Effector memory CD4-positive, alpha-beta T cell (primary cell): ENCODE results near the gene FBN1.

Experiments
- DNase-seq, 3 donors: peaks; one replicate each; pipeline ENCODE4 v3.0.0-alpha.2; 2020
- H3K27ac ChIP-seq: 2 replicates; pipeline ENCODE4 v1.7.0; 2013; ENCODE audit warnings: mild to moderate bottlenecking, low read length, moderate library complexity; ENCODE audit not compliant: insufficient read depth, poor library complexity, severe bottlenecking
- H3K27me3 ChIP-seq: replicated peaks from 2 replicates; pipeline ENCODE4 v1.7.0; 2013; ENCODE audit warnings: mild to moderate bottlenecking, low read length; ENCODE audit not compliant: insufficient read depth, control insufficient read depth, poor library complexity, severe bottlenecking
- H3K36me3 ChIP-seq: 2 replicates; pipeline ENCODE4 v1.7.0; 2013; ENCODE audit warnings: mild to moderate bottlenecking, low read length, moderate library complexity; ENCODE audit not compliant: control insufficient read depth, insufficient read depth
- H3K4me1 ChIP-seq: 2 replicates; pipeline ENCODE4 v1.7.0; 2013; ENCODE audit warnings: low read length, mild to moderate bottlenecking; ENCODE audit not compliant: control insufficient read depth, insufficient read depth, poor library complexity, severe bottlenecking
- H3K4me3 ChIP-seq: 2 replicates; pipeline ENCODE4 v1.7.0; 2013; ENCODE audit warnings: low read length, low read depth, mild to moderate bottlenecking; ENCODE audit not compliant: insufficient read depth, poor library complexity, severe bottlenecking
- H3K9me3 ChIP-seq: 2 replicates; pipeline ENCODE4 v1.7.0; 2013; ENCODE audit warnings: mild to moderate bottlenecking, low read length, moderate library complexity; ENCODE audit not compliant: control insufficient read depth

FBN1 gene

DNA sequence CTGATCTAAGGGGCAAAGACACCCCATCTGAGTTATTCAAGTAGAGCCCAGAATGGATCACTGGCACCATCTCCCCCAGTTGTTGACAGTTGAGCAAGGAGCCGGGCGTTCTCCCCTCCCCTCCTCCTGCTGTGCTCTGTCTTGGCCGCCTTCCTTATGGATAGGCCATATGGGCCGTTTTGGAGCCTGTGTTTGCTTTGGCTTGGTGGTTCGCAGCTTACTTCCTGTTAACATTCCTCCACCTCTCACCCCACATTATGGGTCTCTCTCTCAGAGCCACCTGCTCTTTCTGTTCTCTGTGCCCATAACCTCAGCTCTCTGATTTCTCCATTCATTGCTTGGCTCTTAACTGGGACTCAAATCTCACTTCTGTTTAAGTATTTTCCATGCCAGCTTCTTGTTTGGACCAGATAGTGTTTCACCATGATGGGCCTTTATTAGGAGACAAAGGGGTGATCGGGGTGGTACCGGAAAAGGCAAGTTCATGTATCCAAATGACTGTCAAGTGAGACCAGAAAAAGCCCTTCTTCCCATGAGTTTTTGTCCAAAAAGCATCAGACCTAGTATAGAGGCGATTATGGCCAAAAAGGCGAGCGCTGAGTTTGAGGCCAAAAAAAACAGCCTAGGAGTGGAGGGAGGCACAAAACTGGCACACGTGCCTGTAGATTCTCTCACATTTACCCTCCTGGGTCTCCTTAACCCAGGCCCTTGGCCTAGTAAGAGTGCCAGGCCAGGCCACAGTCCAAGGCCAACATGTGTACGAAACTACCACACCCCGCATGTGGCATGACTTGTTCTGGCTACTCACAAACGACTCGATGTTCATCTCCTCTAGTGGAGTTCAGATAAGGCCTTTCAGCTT lies 251.6 kb downstream of the FBN1 start:
- no peak for DNase-seq
- Histone ChIP-seq H3K27me3 (no peaks in the 10 kb centered on the region), H3K36me3 (no peaks in the 10 kb centered on the region), H3K4me3 (no peak overlapping the region), H3K9me3 (no peaks in the 10 kb centered on the region), H3K4me1 (no peaks in the 10 kb centered on the region), H3K27ac (no peak overlapping the region)

- no peak overlapping the region for H3K4me3 ChIP-seq
- H3K36me3 ChIP-seq, result no peaks in the 10 kb centered on the region
- H3K9me3 ChIP-seq, result no peaks in the 10 kb centered on the region
- H3K27me3 ChIP-seq, result no peaks in the 10 kb centered on the region
- H3K4me1 ChIP-seq, result no peaks in the 10 kb centered on the region
- no peak overlapping the region for H3K27ac ChIP-seq
- DNase-seq, result no peak
These were observed 253.2 kb downstream of the FBN1 start for GRCh38 chr15:48392356-48392755.

- Histone ChIP-seq H3K4me1 (no peaks in the 10 kb centered on the region), H3K27me3 (no peaks in the 10 kb centered on the region), H3K36me3 (no peaks in the 10 kb centered on the region), H3K9me3 (no peaks in the 10 kb centered on the region), H3K4me3 (no peak overlapping the region), H3K27ac (no peak overlapping the region)
- DNase-seq, result no peak
These were observed 253.6 kb downstream of the FBN1 start for GRCh38 chr15:48391950-48392349.

DNA sequence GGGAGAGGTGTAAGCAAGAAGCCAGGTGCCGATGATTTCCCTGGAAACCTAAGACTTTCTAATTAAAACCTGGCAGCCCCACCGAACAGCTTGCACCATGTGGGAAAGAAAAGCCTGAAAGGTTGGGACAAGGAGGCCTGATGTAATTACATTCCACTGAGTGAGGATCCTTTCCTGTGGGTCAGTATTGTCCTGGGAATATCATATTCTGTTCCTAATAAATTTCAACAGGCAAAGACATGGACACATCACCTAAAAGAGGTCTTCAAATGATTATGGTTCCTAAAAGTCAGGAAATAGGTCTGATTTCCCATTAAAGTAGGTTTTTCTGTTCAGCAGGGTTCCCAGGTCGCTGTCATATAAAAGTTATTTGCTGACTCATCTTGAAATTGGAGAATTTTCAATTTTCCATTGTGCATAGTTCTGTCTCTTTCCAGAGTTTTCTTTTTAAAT lies 255.8 kb downstream of the FBN1 start:
- DNase-seq, result no peak
- Histone ChIP-seq H3K9me3 (no peaks in the 10 kb centered on the region), H3K27me3 (no peaks in the 10 kb centered on the region), H3K4me1 (no peaks in the 10 kb centered on the region), H3K27ac (no peak overlapping the region), H3K4me3 (no peak overlapping the region), H3K36me3 (no peaks in the 10 kb centered on the region)

DNA sequence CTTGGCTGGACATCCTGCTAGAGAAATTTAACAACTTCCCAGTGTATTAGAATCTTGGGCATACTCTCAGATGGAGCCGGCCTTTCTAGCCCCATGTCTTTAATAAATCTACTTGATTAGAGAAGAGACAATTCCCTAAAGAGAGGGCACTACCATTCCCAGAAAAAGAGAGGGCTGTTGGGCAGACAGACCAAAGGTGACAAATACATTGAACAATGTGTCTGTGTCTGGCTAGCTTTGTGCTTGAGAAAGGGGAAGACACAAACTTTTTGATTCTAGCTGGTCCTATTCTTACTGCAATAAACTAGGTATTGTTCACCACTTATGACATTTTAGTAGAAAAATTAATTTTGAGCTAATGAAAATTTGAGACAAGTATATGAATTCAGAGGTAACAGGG lies 256.6 kb downstream of the FBN1 start:
- Histone ChIP-seq H3K4me1 (no peaks in the 10 kb centered on the region), H3K4me3 (no peak overlapping the region), H3K36me3 (no peaks in the 10 kb centered on the region), H3K27ac (no peak overlapping the region), H3K27me3 (no peaks in the 10 kb centered on the region), H3K9me3 (no peaks in the 10 kb centered on the region)
- DNase-seq, result no peak

- H3K4me1 ChIP-seq, result no peaks in the 10 kb centered on the region
- no peak for DNase-seq
- H3K27me3 ChIP-seq, result no peaks in the 10 kb centered on the region
- no peaks in the 10 kb centered on the region for H3K9me3 ChIP-seq
- H3K36me3 ChIP-seq, result no peaks in the 10 kb centered on the region
- no peak overlapping the region for H3K27ac ChIP-seq
- H3K4me3 ChIP-seq, result no peak overlapping the region
These were observed 257.3 kb downstream of the FBN1 start for GRCh38 chr15:48388016-48388851.

- H3K4me1 ChIP-seq, result no peaks in the 10 kb centered on the region
These were observed 260.3 kb downstream of the FBN1 start for GRCh38 chr15:48385031-48385830.

GRCh38 chr15:48384616-48385015 lies 260.9 kb downstream of the FBN1 start:
- no peaks in the 10 kb centered on the region for H3K36me3 ChIP-seq
- H3K27ac ChIP-seq, result no peak overlapping the region
- H3K4me1 ChIP-seq, result no peaks in the 10 kb centered on the region
- DNase-seq, result no peak
- H3K4me3 ChIP-seq, result no peak overlapping the region
- no peaks in the 10 kb centered on the region for H3K9me3 ChIP-seq
- H3K27me3 ChIP-seq, result no peaks in the 10 kb centered on the region

More at GRCh38 chr15:48385031-48385830, 260.3 kb downstream of the FBN1 start:
- H3K9me3 ChIP-seq, result no peaks in the 10 kb centered on the region
- DNase-seq, result no peak
- H3K27me3 ChIP-seq, result no peaks in the 10 kb centered on the region
- H3K4me3 ChIP-seq, result no peak overlapping the region
- H3K36me3 ChIP-seq, result no peaks in the 10 kb centered on the region
- no peak overlapping the region for H3K27ac ChIP-seq

DNA sequence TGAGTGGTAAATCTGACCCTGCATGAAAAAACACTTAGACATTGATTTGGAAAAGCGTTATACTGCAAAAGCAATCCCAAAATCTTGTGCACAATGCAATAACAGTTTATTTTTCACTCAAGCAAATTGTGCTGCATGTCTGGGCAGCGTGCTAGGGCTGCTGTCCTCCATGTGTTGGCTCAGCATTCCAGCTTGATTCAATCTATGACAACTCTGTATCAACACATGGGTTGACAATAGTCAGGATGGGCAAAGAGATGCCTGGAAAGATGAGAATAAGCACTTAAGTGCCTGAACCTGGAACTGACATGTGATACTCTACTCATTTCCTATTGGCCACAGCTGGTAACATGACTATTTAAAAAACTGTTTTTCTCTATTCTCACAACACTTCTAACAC lies 262.5 kb downstream of the FBN1 start:
- H3K36me3 ChIP-seq, result no peaks in the 10 kb centered on the region
- H3K4me3 ChIP-seq, result no peak overlapping the region
- no peak for DNase-seq
- H3K27me3 ChIP-seq, result no peaks in the 10 kb centered on the region
- H3K4me1 ChIP-seq, result no peaks in the 10 kb centered on the region
- no peaks in the 10 kb centered on the region for H3K9me3 ChIP-seq
- no peak overlapping the region for H3K27ac ChIP-seq
